ACC112 (cell line): ENCODE measurements around the gene AHNAK2.
"Not testable (repeated sequence)": the region's sequence is repeated elsewhere in the genome, so short reads cannot be mapped to it uniquely, and the experiment has no call there.

ENCODE experiments used
- H2AFZ ChIP-seq: fragments of 200-600 bp; sonication (generic); one replicate; pipeline ENCODE4 v1.6.0; 2017; ENCODE audit warnings: antibody characterized with exemption, low read length; ENCODE audit not compliant: unreplicated experiment
- H3K27ac ChIP-seq: fragments of 200-600 bp; sonication (generic); 2 replicates; pipeline ENCODE4 v1.5.1; 2014; ENCODE audit warnings: low read depth, mild to moderate bottlenecking, antibody characterized with exemption, low read length, moderate library complexity
- H3K27me3 ChIP-seq: fragments of 200-600 bp; sonication (generic); 2 replicates; pipeline ENCODE4 v1.6.1; 2014; ENCODE audit warnings: mild to moderate bottlenecking, antibody characterized with exemption, low read length, moderate library complexity, mixed read lengths; ENCODE audit not compliant: insufficient read depth
- H3K36me3 ChIP-seq: fragments of 200-600 bp; sonication (generic); 2 replicates; pipeline ENCODE4 v1.6.1; 2016; ENCODE audit warnings: mild to moderate bottlenecking, antibody characterized with exemption, low read length, moderate library complexity, mixed read lengths; ENCODE audit not compliant: insufficient read depth
- H3K4me1 ChIP-seq: fragments of 200-600 bp; sonication (generic); one replicate; pipeline ENCODE4 v1.6.1; 2016; ENCODE audit warnings: low read length, mixed read lengths; ENCODE audit not compliant: insufficient read depth, unreplicated experiment, control insufficient read depth
- H3K4me3 ChIP-seq: fragments of 200-600 bp; sonication (generic); 2 replicates; pipeline ENCODE4 v1.5.1; 2014; ENCODE audit warnings: mild to moderate bottlenecking, low read depth, low read length
- H3K79me2 ChIP-seq: fragments of 200-600 bp; sonication (generic); one replicate; pipeline ENCODE4 v1.6.0; 2016; ENCODE audit warnings: low read length; ENCODE audit not compliant: control insufficient read depth, unreplicated experiment, insufficient read depth

The AHNAK2 gene

DNA sequence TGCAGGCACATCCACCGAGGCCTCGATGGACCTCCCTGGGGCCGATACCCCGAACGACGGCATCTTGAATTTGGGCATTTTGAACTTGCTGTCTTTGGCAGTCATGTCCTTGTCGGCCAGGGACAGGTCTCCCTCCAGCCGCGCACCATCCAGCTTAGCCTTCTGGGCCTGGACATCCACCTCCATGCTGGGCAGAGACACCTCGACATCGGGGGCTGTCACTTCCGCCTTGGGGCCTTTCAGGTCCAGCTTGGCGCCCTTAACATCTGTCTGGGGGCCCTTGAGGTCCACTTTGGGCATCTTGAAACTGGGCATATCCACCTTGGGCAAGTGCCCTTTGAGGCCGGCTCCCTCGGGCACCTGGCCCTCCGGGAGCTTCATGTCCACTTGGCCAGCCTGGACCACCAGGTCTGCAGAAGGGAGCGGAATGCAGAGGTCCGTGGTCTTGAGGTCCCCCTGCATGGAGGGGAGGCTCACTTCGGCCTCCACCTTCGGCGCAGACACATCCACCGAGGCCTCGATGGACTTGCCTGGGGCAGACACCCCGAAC lies 28.7 kb downstream of the AHNAK2 start:
- peaks cover 10% of the 10 kb centered on the region; the same call in 1 of the 2 replicates for H3K36me3 ChIP-seq
- not testable (repeated sequence) for H3K27me3 ChIP-seq, H3K4me3 ChIP-seq, H2AFZ ChIP-seq, H3K27ac ChIP-seq, H3K79me2 ChIP-seq, H3K4me1 ChIP-seq

DNA sequence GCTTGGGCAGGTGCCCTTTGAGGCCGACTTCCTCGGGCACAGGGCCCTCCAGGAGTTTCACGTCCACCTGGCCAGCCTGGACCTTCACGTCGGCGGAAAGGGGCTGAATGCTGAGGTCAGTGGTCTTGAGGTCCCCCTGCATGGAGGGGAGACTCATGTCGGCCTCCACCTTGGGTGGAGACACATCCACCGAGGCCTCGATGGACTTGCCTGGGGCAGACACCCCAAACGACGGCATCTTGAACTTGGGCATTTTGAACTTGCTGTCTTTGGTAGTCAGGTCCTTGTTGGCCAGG lies 29.5 kb downstream of the AHNAK2 start:
- Histone ChIP-seq H3K4me3 (no peak overlapping the region), H3K4me1 (no peaks in the 10 kb centered on the region), H3K36me3 (peaks cover 6% of the 10 kb centered on the region; the same call in 1 of the 2 replicates), H2AFZ (no peak overlapping the region), H3K79me2 (no peaks in the 10 kb centered on the region), H3K27me3 (no peaks in the 10 kb centered on the region), H3K27ac (no peak overlapping the region)

DNA sequence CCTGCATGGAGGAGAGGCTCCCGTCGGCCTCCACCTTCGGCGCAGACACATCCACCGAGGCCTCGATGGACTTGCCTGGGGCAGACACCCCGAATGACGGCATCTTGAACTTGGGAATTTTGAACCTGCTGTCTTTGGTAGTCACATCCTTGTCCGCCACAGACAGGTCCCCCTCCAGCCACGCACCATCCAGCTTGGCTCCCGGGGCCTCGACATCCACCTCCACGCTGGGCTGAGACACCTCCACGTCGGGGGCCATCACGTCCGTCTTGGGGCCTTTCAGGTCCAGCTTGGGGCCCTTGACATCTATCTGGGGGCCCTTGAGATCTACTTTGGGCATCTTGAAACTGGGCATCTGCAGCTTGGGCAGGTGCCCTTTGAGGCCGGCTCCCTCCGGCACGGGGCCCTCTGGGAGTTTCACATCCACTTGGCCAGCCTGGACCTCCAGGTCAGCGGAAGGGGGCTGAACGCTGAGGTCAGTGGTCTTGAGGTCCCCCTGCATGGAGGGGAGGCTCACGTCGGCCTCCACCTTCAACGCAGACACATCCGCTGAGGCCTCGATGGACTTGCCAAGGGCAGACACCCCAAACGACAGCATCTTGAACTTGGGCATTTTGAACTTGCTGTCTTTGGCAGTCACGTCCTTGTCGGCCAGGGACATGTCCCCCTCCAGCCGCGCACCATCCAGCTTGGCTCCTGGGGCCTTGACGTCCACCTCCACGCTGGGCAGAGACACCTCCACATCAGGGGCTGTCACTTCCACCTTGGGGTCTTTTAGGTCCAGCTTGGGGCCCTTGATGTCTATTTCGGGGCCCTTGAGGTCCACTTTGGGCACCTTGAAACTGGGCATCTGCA lies 30.1 kb downstream of the AHNAK2 start:
- H3K27ac ChIP-seq: not testable (repeated sequence)

DNA sequence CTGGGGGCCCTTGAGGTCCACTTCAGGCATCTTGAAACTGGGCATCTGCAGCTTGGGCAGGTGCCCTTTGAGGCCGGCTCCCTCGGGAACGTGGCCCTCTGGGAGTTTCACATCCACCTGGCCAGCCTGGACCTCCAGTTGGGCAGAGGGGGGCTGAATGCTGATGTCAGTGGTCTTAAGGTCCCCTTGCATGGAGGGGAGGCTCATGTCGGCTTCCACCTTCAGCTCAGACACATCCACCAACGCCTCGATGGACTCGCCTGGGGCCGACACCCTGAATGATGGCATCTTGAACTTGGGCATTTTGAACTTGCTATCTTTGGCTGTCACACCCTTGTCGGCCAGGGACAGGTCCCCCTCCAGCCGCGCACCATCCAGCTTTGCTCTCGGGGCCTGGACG lies 31.0 kb downstream of the AHNAK2 start:
- not testable (repeated sequence) for H3K36me3 ChIP-seq, H3K79me2 ChIP-seq, H3K4me3 ChIP-seq, H3K27me3 ChIP-seq, H3K4me1 ChIP-seq, H3K27ac ChIP-seq, H2AFZ ChIP-seq

More for the DNA sequence above, 30.1 kb downstream of the AHNAK2 start:
- H2AFZ ChIP-seq, H3K36me3 ChIP-seq, H3K4me1 ChIP-seq, H3K27me3 ChIP-seq, H3K4me3 ChIP-seq, H3K79me2 ChIP-seq: not testable (repeated sequence)

DNA sequence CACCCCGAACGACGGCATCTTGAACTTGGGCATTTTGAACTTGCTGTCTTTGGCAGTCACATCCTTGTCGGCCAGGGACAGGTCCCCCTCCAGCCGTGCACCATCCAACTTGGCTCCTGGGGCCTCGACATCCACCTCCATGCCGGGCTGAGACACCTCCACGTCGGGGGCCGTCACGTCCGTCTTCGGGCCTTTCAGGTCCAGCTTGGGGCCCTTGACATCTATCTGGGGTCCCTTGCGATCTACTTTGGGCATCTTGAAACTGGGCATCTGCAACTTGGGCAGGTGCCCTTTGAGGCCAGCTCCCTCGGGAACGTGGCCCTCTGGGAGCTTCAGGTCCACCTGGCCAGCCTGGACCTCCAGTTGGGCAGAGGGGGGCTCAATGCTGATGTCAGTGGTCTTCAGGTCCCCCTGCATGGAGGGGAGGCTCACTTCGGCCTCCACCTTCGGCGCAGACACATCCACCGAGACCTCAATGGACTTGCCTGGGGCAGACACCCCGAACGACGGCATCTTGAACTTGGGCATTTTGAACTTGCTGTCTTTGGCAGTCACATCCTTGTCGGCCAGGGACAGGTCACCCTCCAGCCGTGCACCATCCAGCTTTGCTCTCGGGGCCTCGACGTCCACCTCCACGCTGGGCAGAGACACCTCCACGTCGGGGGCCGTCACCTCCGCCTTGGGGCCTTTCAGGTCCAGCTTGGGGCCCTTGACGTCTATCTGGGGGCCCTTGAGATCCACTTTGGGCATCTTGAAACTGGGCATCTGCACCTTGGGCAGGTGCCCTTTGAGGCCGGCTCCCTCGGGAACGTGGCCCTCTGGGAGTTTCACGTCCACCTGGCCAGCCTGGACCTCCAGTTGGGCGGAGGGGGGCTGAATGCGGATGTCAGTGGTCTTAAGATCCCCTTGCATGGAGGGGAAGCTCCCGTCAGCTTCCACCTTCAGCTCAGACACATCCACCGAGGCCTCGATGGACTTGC lies 31.9 kb downstream of the AHNAK2 start:
- not testable (repeated sequence) for H3K4me3 ChIP-seq, H3K27me3 ChIP-seq, H3K36me3 ChIP-seq, H3K27ac ChIP-seq, H3K4me1 ChIP-seq, H2AFZ ChIP-seq, H3K79me2 ChIP-seq

DNA sequence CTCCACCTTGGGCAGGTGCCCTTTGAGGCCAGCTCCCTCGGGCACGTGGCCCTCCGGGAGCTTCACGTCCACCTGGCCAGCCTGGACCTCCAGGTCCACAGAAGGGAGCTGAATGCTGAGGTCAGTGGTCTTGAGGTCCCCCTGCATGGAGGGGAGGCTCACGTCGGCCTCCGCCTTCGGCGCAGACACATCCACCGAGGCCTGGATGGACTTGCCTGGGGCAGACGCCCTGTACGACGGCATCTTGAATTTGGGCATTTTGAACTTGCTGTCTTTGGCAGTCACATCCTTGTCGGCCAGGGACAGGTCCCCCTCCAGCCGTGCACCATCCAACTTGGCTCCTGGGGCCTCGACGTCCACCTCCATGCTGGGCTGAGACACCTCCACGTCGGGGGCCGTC lies 32.9 kb downstream of the AHNAK2 start:
- not testable (repeated sequence) for H3K79me2 ChIP-seq, H2AFZ ChIP-seq, H3K4me1 ChIP-seq, H3K27ac ChIP-seq, H3K27me3 ChIP-seq, H3K36me3 ChIP-seq, H3K4me3 ChIP-seq

DNA sequence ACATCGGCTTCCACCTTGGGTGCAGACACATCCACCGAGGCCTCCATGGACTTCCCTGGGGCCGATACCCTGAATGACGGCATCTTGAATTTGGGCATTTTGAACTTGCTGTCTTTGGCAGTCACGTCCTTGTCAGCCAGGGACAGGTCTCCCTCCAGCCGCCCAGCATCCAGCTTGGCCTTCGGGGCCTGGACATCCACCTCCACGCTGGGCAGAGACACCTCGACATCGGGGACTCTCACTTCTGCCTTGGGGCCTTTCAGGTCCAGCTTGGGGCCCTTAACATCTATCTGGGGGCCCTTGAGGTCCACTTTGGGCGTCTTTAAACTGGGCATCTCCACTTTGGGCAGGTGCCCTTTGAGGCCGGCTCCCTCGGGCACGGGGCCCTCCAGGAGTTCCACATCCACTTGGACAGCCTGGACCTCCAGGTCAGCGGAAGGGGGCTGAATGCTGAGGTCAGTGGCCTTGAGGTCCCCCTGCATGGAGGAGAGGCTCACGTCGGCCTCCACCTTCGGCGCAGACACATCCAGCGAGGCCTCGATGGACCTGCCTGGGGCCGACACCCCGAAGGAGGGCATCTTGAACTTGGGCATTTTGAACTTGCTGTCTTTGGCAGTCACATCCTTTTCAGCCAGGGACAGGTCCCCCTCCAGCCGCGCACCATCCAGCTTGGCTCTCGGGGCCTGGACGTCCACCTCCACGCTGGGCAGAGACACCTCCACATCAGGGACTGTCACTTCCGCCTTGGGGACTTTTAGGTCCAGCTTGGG lies 33.6 kb downstream of the AHNAK2 start:
- not testable (repeated sequence) for H3K27ac ChIP-seq, H3K36me3 ChIP-seq, H3K79me2 ChIP-seq, H3K4me1 ChIP-seq, H3K4me3 ChIP-seq, H2AFZ ChIP-seq, H3K27me3 ChIP-seq

DNA sequence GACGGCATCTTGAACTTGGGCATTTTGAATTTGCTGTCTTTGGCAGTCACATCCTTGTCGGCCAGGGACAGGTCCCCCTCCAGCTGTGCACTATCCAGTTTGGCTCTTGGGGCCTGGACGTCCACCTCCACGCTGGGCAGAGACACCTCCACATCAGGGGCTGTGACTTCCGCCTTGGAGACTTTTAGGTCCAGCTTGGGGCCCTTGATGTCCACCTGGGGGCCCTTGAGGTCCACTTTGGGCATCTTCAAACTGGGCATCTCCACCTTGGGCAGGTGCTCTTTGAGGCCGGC lies 34.2 kb downstream of the AHNAK2 start:
- H3K4me1 ChIP-seq, H3K79me2 ChIP-seq, H3K4me3 ChIP-seq, H3K27ac ChIP-seq, H3K27me3 ChIP-seq, H3K36me3 ChIP-seq, H2AFZ ChIP-seq: not testable (repeated sequence)

DNA sequence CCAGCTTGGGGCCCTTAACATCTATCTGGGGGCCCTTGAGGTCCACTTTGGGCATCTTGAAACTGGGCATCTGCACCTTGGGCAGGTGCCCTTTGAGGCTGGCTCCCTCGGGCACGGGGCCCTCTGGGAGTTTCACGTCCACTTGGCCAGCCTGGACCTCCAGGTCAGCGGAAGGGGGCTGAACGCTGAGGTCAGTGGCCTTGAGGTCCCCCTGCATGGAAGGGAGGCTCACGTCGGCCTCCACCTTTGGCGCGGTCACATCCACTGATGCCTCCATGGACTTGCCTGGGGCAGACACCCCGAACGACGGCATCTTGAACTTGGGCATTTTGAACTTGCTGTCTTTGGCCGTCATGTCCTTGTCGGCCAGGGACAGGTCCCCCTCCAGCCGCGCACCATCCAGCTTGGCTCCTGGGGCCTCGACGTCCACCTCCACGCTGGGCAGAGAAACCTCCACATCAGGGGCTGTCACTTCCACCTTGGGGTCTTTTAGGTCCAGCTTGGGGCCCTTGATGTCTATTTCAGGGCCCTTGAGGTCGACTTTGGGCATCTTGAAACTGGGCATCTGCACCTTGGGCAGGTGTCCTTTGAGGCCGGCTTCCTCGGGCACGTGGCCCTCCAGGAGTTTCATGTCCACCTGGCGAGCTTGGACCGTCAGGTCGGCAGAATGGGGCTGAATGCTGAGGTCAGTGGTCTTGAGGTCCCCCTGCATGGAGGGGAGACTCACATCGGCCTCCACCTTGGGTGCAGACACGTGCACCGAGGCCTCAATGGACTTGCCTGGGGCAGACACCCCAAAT lies 34.8 kb downstream of the AHNAK2 start:
- not testable (repeated sequence) for H3K4me1 ChIP-seq, H3K27me3 ChIP-seq, H3K4me3 ChIP-seq, H2AFZ ChIP-seq, H3K79me2 ChIP-seq, H3K27ac ChIP-seq, H3K36me3 ChIP-seq

DNA sequence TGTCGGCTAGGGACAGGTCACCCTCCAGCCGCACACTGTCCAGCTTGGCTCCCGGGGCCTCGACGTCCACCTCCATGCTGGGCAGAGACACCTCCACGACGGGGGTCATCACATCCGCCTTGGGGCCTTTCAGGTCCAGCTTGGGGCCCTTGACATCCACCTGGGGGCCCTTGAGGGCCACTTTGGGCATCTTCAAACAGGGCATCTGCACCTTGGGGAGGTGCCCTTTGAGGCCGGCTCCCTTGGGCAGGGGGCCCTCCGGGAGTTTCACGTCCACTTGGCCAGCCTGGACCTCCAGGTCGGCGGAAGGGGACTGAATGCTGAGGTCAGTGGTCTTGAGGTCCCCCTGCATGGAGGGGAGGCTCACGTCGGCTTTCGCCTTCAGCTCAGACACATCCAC lies 35.6 kb downstream of the AHNAK2 start:
- H3K27me3 ChIP-seq: no peaks in the 10 kb centered on the region
- no peak overlapping the region for H3K27ac ChIP-seq
- no peaks in the 10 kb centered on the region for H3K79me2 ChIP-seq
- no peak overlapping the region for H2AFZ ChIP-seq
- no peaks in the 10 kb centered on the region for H3K36me3 ChIP-seq
- H3K4me1 ChIP-seq: no peaks in the 10 kb centered on the region
- H3K4me3 ChIP-seq: no peak overlapping the region
